ENCODE measurements around the gene CCNA2. TPM values are rescaled to one million over a fixed set of nuclear protein-coding genes. Genes with fewer than 3 reads are reported as not detected.

The CCNA2 gene
- total RNA-seq, 2 experiments from 2014 or later: 91.2 to 92.3 TPM

DNA sequence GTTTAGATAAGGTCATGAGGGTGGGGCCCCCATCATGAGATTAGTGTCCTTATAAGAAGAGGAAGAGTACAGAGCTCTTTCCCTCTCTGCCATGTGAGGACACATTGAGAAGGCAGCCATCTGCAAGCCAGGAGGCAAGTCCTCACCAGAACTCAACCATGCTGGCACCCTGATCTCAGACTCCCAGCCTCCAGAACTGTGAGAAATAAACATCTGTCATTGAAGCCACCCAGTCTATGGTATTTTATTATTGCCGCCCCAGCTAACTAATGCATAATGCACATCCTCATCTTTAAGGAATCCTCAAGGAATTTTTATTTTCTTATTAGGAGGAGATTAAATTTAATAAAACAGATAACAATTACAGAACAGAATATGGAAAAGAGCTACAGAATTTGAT is 39.3 kb downstream of the CCNA2 start:
- ChIA-PET POLR2A (no interaction called here), CTCF (no interaction called here)

DNA sequence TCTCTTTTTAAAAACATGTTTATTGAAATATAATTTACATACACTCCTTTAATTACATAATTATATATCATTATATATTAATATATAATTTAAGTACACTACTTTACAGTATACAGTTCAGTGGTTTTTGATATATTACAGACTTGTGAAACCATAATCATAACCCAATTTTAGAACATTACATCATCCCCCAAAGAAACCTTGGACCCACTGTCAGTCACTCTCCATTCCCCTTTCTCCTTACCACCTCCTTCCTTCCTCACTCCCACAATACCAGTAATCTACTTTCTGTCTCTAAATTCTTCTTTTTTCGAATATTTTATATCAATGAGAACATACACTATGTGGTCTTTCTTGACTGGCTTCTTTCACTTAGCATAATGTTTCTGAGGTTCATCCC is 40.5 kb downstream of the CCNA2 start:
- POLR2A ChIA-PET: no interaction called here
- CTCF ChIA-PET: no interaction called here

DNA sequence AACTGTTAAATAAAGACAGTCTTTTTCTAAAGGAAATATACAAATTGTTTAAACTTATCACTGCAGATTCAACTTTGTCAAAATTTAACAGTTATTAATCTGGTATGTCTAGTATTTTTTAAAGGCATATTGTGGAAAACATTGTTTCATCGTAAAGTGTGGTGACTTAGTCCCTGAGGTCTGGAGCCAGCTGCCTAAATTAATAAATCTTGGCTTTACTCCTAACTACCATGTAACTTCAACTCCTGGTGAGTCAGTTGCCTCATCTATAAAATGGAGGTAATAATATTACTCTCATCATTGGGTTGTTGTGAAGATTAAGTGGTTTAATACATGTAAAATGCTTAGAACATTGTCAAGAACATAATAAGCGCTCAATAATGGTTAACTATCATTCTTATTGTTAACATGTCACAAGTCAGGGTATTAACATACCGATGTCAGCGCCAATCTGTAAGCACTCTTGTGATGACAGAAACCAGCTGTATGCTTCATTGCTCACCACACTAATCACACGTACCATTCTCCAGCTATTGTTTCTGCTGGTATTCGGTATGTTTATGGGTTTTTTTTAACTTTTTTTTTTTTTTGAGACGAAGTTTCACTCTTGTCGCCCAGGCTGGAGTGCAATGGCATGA is 44.6 kb downstream of the CCNA2 start:
- ChIA-PET POLR2A (no interaction called here), CTCF (no interaction called here)

DNA sequence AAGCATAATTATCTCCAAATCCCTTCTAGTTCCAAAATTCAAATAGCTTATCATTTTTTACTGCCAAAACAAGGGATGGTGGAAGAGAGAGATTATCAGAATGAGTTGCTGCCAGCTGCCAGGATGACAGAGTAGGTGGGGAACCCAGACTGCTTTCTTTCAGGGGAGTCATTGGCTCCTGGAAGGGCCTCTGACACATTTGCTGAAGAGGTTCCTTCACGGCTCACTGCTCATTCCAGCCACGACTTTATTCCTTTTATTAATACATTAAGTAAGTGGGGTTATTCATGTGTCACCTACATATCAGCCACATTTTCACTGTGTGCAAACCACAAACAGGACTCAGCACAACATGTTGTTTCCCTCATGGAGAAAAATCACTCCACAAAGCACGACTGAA is 46.1 kb downstream of the CCNA2 start:
- CTCF ChIA-PET: interaction anchor here (1.4 kb wide), 1 partner anchor 14 kb away, joined by 3 read pairs; no protein-coding TSS in a partner anchor
- POLR2A ChIA-PET: interaction anchor here (0.7 to 1.4 kb wide), 3 partner anchors 17 to 197 kb away, joined by 3 to 5 read pairs (median 3); partner anchors contain the start of gene ANXA5

DNA sequence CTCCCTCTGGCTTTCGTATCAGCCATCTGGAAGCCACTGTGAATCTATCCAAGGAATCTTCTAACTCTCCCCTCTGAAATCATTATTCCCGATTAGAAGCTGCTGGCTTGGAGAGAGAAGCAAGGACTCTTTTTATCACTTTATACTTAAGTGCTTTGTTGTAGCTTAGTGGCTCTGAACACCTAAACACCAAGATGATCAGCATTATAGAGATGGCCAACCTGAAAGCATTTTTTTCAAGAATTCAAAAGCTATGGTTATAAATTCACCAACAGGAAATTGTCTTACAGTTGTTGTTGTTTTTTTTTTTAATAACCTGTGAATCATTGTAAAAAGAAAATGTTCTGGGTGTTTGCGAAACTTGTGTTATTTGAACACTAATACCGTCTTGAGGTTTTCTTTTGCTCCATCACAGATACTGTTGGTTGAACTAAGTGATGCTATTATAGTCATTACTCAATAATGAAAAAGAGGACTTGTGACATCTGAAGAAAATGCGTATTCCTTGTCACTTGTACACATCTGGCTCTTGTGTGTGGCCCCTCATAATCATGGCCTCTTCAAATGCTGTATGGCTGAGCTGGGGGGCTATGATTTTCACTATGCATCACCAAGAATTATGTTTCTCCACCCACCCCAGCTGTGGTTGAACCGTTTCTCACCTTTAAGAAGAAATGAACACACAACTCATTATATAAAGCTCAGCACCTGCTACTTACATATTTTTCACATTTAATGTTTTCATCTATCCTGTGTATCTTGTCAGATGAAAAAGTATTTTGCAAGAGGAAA is 46.9 kb downstream of the CCNA2 start:
- POLR2A ChIA-PET: interaction anchor here (1.1 to 1.4 kb wide), 2 partner anchors 18 to 80 kb away, joined by 3 to 5 read pairs; partner anchors contain the start of gene ANXA5
- CTCF ChIA-PET: interaction anchor here (1.4 kb wide), 1 partner anchor 13 kb away, joined by 3 read pairs; no protein-coding TSS in a partner anchor

DNA sequence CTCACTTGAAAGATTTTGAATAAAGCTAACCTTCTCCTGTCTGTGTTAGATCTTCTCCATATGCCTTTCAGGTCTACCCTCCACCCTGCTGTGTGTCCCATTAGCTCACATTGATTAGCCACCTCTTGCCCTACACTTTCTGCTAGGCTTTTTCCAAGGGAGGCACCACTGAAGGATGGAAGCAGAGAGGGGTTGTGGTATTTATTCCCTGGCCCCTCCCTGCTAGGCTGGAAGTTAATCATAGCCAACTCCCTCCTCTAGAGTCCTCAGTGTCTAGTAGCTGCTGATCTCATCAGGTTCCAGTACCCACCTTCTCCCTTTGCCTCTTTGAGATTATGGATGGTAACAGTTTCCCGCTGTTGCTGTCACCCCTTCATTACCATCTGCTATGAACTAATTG is 49.8 kb downstream of the CCNA2 start:
- ChIA-PET POLR2A (no interaction called here), CTCF (no interaction called here)

DNA sequence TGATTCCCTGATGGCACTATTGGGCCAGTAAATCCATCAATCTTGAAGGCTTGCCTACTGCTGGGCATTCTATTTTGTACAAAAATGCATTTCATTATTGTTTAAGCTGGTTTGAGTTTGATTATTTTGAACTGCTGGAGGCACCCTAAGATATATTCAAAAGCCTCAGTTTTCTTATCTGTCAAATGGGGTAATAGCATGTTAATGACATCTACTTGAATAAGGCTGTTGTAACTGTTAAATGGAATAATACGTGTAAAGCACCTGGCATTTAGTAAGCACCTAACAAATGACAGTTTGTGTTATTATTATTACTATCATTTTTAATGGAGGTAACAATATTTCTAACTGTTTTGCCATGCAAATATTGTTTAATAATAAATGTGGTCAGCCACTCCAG is 51.8 kb downstream of the CCNA2 start:
- CTCF ChIA-PET: no interaction called here
- POLR2A ChIA-PET: no interaction called here

DNA sequence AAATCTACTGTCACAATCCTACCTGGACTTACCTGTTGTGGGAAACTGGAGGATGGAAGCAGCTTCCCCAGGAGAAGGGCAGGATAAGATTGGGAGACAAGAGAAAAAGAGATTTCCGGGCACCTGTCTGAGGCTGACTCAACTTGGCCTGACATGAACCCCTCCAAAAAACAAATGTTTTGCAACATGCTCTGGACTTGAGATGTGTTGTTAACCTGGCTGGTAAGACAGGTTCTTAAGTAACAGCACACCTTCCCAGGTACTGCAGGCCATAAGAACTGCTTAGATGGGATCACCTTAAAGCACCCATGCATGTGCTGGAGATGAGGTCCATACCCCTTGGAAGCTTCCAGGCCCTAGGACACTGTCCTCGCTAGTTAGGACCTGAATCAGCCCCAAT is 54.3 kb downstream of the CCNA2 start:
- CTCF ChIA-PET: no interaction called here
- POLR2A ChIA-PET: no interaction called here

DNA sequence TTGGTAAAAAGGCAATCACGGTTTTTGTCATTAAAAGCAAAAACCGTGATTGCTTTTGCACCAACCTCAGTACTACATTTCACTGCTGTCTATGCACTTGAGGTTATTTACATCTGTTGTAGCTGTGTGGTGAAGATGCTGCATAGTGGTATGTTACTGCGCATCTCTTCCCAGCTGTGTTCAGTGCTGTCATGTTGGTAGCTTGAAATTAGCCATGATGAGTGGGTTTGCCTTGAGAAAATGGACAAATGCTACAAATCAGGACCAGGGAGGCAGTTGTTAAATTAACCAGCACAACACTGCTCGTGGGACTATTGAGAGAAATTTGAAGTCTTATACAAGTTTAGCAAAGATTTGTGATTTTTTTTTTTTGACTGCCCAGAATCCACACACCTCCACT is 56.5 kb downstream of the CCNA2 start:
- CTCF ChIA-PET: interaction anchor here (0.8 kb wide), 1 partner anchor 32 kb away, joined by 3 read pairs; no protein-coding TSS in a partner anchor

More for the DNA sequence above, 56.5 kb downstream of the CCNA2 start:
- POLR2A ChIA-PET: no interaction called here

Other genes starting within 250 kb of the CCNA2 start
- 10 to 100 TPM; 79.7 to 80.1 TPM for gene ANXA5, start 126.9 kb downstream of the CCNA2 start, total RNA-seq
- gene SMIM43, start 58.7 kb downstream of the CCNA2 start, total RNA-seq: not detected
- 10 to 100 TPM; 77.6 to 78.6 TPM for gene EXOSC9, start 22.6 kb downstream of the CCNA2 start, total RNA-seq
- gene BBS7, start 46.6 kb upstream of the CCNA2 start, total RNA-seq: 10 to 100 TPM; 23.2 to 27.0 TPM
- gene TRPC3, start 128.2 kb upstream of the CCNA2 start, total RNA-seq: under 1 TPM; 0.42 to 0.48 TPM

Measured in activated CD8-positive, alpha-beta memory T cell treated with anti-CD3 and anti-CD28 coated beads for 36 hours (primary cell).